NCI-H1048 (cell line): ENCODE data around the gene DUSP21.
"Not testable (repeated sequence)": the region's sequence is repeated elsewhere in the genome, so short reads cannot be mapped to it uniquely, and the experiment has no call there.

Experiments
- DNase-seq: peaks from one replicate; lab custom pipeline; 2025; lab: John Stamatoyannopoulos, UW

The DUSP21 gene

DNA sequence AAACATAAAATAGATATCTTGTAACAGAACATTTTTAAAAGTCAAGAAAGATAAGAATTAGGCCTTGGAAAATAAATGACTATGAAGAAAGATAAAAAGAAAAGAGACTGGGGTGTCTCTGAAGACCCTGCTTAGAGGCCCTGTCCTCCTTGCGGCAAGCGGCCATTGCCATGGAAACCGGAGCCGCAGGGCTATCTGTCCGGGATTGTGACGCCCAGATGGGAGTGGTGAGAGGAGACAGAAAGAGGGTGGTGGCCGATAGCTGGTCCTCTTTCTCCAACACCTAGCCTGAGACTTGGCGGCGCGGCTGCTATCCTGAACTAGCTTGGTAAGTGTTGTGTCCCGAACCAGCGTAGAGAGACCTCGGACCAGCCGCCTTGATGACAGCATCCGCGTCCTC lies at the start of gene DUSP21:
Gene DUSP21, plus strand, starts transcription at position 269 of the 400 bp plus-strand sequence. Its CDS starts 112 bp downstream, at position 381.
- no peak for DNase-seq

- no peak for DNase-seq
Measured at GRCh38 chrX:44795945-44796450, 47.8 kb upstream of the DUSP21 start.

- no peak for DNase-seq
Measured at GRCh38 chrX:44802613-44803012, 41.2 kb upstream of the DUSP21 start.

GRCh38 chrX:44815681-44816080 lies 28.1 kb upstream of the DUSP21 start:
- DNase-seq, result no peak

DNA sequence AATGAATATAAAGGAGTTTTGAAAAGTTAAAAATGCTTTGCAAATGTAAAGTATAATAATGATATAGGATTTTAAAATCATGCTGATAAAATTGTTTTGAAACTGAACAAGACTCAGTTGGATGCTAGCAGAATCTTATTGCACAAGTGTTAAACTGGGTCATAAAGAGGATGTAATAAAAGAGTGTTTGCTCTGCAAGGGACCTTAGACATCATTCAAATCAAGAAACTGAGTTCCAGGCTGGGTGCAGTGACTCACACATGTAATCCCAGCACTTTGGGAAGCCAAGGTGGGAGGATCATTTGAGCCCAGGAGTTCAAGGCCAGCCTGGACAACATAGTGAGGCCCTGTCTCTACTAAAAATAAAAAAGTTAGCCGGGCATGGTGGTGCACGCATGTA lies 27.5 kb upstream of the DUSP21 start:
- no peak for DNase-seq

DNA sequence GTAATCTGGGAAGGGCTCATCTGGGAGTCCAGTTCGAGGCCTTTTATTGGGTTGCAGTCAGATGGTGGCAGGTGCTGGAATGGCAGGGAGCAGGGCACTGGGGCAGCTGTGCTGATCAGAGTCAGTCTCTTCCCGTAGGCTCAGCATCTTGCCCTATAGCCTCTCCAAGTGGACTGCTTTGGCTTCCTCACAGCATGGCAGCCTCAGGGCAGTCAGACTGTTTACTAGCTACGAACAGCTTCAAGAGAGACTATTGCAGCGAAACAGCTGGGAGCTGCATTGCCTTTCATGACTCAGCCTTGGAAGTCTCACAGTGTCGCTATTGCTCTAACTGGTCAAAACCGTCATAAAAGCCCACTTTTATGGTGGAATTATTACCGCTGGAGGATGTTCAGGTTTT lies 26.8 kb upstream of the DUSP21 start:
- DNase-seq, result no peak

- DNase-seq, result no peak
Measured at GRCh38 chrX:44822601-44823000, 21.2 kb upstream of the DUSP21 start.

- not testable (repeated sequence) for DNase-seq
Measured at GRCh38 chrX:44823193-44823592, 20.6 kb upstream of the DUSP21 start.

- DNase-seq, result no peak
Measured at GRCh38 chrX:44828008-44828605, 15.7 kb upstream of the DUSP21 start.

DNA sequence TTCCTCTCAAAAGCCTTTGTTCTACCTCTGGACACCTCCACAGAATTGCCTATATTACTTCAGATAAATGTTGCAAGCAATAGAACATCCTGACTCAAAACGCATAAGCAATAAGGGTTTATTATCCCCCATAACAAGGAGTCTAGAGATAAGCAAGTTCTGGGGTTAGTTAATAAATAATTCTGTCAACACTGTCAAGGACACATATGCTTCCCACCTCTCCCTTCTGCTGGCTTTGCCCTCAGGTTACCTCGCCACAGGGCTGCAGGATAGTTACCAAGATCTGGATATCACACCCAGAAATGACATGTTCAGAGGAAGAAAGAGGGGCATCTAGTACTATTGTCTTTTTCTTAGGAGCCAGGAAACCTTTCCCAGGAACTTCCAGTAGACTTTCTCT lies 14.0 kb upstream of the DUSP21 start:
- DNase-seq, result no peak

DNA sequence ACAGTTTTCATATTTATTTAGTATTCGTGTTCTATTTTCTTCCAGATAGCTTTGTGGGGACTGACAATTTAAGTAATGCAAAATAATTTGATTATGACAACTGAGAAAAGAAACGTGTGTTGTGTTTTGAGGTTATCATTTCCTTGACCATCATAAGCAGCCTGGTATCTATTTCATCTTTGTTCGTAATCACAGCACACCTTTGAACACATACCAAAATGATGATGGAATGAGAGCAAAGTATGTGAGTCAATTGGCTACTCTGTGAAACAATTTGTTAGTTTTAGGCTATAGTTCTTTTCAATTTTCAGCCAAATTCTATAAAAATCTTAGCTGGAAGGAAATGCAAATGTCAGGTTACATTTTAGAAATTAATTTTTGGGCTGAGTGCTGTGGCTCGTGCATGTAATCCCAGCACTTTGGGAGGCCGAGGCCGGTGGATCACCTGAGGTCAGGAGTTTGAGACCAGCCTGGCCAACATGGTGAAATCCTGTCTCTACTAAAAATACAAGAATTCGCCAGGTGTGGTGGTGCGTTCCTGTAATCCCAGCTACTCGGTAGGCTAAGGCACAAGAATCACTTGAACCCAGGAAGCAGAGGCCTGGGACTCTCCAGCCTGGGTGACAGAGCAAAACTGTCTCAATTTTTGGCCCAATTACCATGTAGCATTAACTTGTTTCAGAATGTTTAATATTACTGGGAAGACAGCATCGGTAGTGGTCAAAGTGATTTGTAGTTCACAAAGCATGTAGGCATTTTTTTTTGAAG lies 1.1 kb upstream of the DUSP21 start:
- no peak for DNase-seq

GRCh38 chrX:44843318-44843702 lies 511 bp upstream of the DUSP21 start:
- no peak for DNase-seq

DNA sequence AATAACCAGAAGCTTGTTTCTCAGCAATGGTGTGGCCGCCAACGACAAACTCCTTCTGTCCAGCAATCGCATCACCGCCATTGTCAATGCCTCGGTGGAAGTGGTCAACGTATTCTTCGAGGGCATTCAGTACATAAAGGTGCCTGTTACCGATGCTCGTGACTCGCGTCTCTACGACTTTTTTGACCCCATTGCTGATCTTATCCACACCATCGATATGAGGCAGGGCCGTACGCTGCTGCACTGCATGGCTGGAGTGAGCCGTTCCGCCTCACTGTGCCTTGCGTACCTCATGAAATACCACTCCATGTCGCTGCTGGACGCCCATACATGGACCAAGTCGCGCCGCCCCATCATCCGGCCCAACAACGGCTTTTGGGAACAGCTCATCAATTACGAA lies 383 bp downstream of the DUSP21 start:
- DNase-seq, result no peak

DNA sequence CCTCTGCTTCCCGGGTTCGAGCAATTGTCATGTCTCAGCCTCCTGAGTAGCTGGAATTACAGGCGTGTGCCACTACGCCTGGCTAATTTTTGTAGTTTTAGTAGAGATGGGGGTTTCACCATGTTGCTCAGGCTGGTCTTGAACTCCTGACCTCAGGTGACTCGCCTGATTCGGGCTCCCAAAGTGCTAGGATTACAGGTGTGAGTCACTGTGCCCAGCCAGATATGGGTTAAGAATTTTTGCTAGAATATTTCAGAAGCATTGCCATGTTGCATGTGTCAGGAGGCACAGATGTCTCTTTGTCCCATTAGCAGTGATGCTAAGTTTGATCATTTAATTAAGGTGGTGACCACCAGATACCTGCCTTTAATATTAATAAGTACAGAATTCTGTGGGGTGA lies 7.1 kb downstream of the DUSP21 start:
- DNase-seq, result not testable (repeated sequence)

DNA sequence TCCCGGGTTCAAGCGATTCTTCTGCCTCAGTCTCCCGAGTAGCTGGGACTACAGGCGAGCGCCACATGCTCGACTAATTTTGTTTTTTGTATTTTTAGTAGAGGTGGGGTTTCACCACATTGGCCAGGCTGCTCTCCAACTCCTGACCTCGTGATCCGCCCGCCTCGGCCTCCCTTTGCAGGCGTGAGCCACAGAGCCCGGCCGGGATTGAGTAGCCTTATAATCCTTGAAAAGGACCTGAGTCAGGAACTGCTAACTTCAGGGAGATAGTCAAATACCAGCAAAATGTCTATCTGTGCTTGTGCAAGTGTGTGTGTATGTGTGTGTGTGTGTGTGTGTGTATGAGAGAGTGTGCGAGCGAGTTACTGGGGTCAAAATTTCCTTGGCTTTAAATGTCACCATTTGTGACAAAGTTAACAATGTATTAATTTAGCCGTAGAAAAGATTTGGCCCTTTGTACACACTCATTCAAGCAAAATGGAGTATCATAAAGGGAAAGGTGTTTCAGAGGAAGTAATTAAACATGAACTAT lies 27.4 kb downstream of the DUSP21 start:
- DNase-seq, result no peak

DNA sequence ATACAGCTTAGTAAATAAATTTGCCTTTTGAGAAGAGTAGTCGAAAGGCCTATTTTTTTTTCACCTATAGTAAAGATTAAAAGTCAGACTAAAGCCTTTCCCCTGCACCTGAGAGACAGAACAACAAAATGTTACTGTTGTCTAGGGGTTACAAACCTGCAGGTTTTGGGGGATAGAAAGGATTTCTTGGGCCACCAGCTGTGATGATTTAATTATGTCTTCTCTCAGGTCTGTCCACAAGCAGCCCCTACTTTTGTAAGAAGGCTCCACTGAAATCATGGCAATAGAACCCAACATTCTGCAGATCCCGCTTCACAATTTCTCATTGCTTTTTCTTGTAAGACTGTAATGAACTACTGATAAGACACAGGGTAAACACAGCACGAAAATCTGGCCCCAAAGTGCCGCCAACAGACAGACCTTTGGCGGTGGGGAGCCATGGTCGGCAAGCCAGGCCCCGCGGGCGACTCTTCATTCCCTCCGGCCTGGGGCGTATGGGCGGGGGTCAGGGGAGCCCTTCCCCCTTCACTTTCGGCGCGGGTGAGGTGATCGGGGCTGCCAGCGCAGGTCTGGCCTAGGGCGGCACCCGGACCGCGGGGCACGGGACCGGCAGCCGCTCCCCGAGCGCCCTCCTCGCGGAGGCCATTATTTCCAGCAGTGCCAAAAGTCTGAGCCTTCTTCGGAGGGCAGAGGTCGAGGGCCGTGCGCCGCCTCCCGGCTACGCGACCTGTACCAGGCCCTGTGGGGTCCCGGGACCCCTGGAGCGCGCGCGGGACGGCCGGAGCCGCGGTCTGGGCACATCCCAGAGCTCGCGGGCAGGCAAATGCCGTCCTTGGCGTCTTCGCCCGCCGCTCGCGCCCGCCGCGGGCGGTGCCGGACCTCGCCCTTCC lies 28.4 kb downstream of the DUSP21 start:
- DNase-seq, result no peak

- peak; percentile 98 for DNase-seq
Measured at GRCh38 chrX:44872821-44873414, 29.1 kb downstream of the DUSP21 start, which contains the start of gene KDM6A. Gene KDM6A, plus strand, starts transcription at chrX:44873188. Its CDS starts 364 bp downstream, at chrX:44873552.

- DNase-seq, result peak; percentile 7
Measured at GRCh38 chrX:44873415-44874276, 29.8 kb downstream of the DUSP21 start.

GRCh38 chrX:44874420-44875184 lies 30.8 kb downstream of the DUSP21 start:
- peak; percentile 3 for DNase-seq

- DNase-seq, result no peak
Measured at GRCh38 chrX:44875185-44875489, 31.3 kb downstream of the DUSP21 start.
